IPS DF 19.7 (cell line): ENCODE data around the gene MDH1B.
"Not testable (repeated sequence)": the region's sequence is repeated elsewhere in the genome, so short reads cannot be mapped to it uniquely, and the experiment has no call there.

Experiments
- DNase-seq: peaks from one replicate; pipeline ENCODE4 v3.0.0-alpha.2; 2013; ENCODE audit warnings: low read depth, low spot score

Gene MDH1B

DNA sequence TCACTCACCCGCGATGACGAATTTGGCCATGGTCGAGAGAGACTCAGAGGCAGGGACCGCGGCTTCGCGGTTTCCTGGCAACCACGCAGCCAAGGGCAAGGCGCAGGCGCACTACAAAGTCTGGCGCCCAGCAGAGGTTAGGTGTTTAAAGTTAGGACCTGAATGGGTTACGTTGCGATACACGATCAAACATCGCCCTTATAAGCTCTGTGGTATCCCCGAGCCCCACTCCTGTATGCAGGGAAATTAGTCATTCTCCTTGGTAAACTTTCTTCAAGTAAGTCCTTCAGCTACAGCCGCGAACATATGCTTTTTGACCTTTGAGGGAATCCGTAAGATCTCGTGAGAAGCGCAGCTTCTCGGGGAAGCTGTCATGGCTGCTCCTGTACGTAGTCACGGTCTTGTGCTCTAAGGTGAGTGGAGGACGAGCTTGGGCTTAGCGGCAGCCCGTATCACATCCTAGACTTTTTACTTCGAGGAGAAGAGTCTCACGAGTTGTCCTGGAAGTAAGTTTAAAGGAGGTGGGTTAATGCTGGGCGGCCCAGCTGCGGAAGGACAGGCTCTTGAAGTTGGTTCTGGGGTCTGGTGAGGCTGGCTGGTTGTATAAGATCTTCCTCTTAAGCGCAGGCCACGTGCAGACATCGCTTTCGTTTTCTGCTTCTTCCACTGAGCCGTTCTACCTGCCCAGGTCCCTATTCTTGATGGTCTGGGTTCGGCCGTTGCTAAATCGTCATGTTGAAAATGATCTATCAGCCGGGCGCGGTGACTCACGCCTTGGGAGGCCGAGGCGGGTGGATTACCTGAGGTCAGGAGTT lies at the start of gene MDH1B, which contains the start of gene FASTKD2:
Gene MDH1B, minus strand, starts transcription at position 87 of the 815 bp plus-strand sequence. Its CDS starts 57 bp downstream, at position 30.
Gene FASTKD2, plus strand, starts transcription at position 365 of the 815 bp plus-strand sequence. CDS start 1,088 bp downstream, outside the sequence.
- DNase-seq, result peak; percentile 70

DNA sequence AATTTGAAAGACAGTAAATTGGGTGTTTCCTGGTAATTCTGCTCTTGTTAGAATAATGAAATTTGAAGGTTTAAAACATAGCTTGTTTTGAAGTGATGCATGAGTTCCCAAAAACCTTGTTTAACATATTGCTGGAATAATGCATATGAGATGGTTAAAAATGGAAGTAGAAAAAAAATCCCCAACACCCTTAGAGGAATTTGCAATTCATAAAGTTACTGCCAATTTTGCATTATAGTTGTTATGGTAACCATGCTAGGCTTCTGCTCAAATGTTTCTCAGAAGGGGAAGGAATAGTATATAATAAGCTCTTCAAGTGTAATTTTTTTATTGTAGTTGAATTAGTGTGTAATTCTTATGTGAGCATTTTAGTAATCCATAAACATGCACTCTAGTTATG lies 49.4 kb upstream of the MDH1B start:
- DNase-seq, result no peak

DNA sequence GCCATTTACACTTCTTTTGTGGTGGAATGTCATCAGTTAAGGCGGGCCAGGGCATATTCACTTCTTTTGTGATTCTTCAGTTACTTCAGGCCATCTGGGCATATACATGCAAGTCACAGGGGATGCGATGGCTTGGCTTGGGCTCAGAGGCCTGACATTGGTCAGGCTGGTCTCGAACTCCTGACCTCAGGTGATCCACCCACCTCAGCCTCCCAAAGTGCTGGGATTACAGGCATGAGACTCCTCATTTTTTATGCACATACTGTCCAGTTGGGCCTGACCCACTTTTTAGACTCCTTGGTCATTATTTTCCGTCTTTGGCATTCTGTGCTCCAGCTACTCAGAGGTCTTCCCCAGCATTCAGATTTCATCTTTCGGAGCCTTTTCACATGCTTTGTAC lies 47.3 kb upstream of the MDH1B start:
- not testable (repeated sequence) for DNase-seq

DNA sequence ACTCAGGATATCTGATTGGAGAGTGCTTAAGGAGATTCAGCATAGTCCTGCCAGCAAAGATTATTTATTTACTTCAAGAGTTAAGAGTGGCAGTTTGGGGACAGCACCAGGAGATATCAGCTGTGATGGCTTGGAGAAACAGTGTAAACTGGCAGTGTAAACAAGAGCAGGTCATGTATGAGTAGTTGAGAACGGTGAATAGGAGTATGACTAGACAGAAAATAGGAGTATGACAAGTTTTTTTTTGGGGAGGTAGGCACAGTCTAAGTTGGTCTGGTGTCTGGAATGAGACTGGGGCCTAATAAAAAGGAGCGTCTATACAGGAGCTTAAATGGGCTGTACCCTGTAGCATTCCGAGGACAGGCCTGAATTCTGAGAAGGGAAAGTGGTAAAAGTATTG lies 42.5 kb upstream of the MDH1B start:
- DNase-seq, result not testable (repeated sequence)

DNA sequence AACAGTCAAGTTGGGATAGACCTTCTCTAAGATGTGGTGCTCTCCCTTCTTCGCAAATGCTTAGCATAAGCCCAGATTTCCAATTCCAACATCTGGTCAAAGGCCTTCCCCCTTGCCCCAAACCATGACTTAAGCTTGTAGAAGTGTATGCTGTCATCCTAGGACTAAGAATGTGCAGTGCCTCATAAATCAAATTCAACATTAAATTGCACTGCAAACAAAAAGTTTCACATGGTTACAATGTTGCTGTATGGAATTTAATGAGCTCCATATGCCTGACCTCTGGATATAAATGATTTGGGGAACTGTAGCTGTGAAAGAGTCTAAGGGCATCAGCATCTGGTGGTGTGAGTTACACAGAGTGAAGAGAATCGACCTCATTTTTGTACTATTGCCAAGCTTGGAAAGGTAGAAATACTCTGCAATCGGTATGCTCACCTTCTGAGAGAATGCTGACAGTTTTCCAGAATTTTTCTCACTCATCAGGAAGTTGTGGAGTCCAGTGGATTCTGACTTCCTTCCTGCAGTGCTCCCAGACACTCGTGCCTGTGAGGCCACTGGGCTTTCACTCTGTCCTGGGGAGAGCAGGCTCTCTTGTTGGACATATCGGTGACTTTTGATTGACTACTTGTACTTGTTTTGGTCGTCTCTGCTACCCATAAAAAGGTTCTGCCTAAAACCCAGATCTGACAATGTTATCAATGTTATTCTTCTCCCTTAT lies 40.9 kb upstream of the MDH1B start:
- no peak for DNase-seq

DNA sequence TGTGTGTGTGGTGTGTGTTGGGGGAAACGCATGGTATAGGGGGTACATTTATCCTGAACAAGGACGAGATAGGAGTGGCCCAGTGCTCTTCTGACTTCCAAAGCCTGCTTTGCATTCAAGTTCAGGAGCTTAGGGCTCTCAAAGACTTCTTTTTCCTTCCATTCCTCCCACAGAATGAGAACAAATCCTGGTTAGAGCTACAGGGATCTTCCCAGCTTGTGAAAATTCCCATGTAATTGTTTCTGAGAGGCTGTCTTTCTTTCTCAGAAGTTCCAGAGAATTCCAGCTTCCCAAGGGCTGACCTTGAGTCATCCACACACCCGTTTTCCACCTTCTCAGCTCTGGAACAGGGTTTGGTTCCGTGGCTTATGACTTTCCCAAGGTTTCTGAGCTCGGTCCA lies 39.2 kb upstream of the MDH1B start:
- no peak for DNase-seq

DNA sequence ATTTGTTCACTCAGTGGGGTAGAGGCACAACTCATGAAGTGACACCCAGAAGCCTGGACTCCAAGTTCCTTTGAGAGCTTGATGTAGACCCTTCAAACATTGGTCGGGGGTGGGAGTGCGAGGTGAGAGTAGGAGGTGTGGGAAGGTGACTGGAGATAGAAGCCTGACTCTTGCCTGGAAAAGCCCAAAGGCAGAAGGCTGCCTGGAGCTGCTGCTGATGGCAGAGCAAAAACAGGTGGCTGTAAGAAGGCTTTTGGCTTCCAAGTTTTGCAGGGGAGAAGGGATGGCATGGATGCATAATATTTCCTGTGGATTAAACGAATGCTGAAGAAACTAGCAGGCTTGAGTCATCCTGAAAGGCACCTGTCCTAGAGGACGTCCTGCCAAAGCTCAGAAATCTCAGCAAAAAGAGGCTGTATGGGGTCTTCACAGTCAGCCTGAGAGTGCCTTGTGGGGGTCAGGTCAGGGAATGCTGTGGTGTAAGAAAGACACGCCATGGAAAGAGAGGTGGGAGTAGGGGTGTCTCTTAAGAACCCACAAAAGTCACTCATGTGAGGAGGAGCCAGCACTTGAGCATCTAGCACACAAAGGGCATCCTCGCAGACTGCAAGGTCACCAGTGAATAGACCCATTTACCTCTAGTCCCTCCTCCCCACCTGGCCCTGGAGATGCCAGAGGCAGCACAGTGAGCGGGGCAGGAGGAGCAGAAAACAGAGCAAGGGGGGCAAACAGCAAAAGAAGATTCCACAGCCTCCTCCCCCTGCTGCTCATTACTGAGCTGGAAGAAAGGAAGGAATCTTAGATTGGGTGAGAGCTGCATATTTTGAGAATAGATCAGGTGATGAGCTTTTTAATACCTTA lies 37.8 kb upstream of the MDH1B start:
- no peak for DNase-seq

DNA sequence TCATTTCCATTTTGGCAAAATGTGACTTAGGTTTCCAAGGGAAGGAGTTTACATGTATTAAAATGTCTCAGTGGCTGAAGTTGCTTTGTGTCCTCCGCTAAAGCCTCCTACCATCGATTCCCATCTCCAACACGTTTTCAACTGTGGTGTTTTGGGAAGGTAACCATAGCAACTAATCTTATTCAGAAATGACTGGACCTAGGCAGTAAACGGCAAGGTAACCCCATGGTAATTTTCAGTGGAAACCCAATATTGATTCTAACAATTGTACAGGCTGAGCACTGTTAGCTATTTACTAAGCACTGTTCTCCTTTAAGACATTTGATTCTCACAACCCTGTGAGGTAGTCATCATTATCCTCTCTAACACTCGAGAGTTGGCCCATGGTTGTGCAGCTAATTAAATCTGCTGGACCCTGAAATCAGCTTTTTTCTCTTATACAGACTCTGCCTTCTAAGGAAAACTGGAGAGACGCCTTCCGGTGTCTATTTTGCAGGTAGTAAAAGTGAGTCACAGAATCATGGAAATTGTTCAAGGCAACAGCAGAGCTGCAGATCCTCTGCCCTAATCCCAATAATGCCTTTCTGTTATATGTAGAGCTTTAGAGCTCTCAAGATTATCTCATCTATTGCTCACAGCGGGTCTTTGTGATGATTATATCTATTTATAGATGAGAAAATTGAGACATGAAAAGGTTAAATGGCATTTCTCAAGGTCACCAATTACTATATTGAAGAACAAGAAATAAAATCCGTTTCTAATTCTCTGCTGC lies 36.5 kb upstream of the MDH1B start:
- no peak for DNase-seq

DNA sequence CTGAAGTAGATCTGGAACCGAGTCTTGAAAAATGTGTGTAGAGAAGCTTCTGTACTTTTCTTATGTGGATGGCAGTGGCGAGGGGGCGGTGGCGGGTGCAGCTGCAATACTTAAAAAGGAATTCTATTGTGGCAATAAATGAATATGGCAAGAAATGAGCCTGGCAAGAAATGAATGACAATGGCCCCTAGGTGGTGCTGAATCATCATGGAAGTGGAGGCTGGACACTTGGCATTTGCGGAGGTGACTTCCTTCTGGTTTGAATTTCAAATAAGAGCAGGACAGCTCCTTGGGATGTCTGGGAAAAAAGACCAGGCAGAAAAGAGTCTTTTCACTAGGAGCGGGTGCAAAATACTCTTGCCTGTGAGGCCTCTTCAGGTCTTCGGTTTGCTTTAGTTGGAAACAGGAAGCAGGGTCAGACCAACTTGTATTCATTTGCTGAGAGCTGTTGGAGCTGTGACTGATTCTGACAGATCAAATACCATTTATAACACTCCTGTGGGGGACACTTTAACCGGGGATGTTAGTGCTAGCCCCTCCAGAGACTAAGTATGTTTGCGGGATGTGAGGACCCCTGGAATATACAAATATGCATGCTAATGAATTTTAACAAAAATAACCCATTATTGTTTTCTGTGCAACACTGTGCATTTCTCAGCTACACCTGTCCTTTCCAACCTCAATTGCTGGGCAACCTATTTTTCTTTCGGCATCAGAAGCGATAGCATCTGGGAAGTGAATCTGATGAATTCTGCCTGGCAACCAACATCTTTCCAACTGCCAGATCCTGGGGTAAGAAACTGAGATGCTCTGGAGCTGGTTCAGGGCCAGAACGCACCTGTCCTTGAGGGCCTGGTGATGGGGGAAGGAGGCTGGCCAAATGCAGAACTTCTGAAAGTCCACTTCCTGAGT lies 35.6 kb upstream of the MDH1B start:
- DNase-seq, result peak; percentile 70

DNA sequence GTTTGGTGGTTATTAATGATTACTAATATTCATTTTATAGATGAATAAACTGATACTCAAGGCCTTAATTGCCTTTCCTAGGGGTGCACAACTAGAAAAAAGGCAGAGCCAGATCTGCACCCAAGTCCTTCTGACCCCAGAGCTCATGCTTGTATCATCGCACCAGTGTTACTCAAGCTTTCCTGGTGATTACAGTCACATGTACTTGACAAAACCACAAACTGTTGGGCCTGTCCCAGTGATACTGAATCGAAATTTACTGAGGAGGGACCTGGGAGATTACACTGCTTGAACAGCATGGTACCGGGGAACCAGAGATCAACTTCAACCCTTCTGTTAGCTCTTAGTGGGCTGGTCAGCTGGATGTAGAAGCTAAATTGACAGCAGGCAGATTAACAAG lies 34.0 kb upstream of the MDH1B start:
- no peak for DNase-seq

DNA sequence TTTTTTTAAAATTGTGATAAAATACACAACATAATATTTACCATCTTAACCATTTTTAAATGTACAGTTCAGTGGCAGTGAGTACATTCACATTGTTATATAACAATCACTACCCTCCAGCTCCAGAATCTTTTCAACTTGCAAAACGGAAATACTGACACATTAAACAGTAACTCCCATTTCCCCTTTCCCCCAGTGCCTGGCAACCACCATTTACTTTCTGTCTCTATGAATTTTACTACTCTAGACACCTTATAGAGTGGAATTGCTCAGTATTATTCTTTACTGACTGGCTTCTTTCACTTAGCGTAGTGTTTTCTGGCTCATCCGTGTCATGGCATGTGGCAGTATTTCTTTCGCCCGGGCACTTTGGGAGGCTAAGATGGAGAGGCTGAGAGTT lies 32.9 kb upstream of the MDH1B start:
- DNase-seq, result no peak

DNA sequence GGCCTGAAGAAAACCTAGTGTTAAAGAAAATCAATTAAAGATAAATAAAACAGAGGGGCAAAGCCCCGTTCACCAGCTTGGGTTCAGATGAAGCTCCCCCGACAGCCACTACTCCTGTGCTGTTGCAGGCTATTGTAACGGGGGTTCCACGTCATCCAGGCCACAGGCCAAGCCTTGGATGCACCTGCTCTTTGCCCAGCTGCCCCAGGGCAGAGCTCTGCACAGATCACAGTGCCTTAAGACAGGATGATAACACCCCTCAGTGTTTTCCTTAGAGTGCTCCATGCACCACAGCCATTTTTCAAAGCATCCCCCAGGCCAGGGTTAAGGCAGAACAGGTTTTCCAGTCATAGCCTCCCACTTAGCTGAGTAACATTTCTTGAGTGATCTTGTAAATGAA lies 32.2 kb upstream of the MDH1B start:
- DNase-seq, result no peak

DNA sequence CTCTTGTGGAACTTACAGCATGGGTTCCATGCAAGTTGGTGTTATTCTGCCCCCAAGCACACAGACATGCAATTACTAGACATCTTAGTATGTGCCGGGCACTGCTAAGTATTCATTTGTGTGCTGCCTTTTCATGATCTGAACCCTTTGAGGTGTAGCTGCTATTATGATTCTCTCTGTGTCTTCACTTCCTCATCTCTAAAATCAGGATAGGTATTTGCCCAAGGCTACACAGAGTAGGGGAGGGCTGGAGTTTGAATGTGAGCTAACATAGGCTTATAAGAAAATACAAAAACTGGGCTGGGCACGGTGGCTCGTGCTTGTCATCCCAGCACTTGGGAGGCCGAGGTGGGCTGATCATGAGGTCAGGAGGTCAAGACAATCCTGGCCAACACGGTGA lies 27.5 kb upstream of the MDH1B start:
- DNase-seq, result no peak

DNA sequence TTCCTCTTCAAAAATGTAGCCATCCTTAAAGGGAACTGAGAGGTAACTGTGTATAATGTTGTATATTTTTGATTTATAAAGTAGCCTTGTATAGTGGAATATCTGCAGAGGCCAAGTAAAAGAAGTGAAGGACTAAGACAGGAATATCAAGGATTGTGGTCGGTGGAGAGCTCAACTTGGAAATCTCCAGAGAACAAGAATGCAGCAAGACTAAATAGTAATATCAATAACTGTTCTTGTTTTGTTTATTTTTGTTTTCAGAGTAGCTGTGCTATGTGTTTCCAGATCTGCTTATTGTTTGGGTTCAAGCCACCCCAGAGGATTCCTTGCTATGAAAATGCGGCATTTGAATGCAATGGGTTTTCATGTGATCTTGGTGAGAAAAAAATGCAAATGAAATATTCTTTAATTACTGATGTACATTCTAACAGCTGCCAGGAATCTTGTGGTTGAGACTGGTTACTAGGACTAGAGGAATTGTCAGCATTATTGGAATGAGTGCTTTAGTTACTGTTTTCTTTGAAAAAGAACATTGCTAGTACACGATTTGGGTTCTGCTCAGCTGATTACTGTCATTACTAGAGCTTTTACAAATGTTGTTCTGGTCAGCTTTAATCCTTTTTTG lies 25.3 kb upstream of the MDH1B start:
- no peak for DNase-seq

DNA sequence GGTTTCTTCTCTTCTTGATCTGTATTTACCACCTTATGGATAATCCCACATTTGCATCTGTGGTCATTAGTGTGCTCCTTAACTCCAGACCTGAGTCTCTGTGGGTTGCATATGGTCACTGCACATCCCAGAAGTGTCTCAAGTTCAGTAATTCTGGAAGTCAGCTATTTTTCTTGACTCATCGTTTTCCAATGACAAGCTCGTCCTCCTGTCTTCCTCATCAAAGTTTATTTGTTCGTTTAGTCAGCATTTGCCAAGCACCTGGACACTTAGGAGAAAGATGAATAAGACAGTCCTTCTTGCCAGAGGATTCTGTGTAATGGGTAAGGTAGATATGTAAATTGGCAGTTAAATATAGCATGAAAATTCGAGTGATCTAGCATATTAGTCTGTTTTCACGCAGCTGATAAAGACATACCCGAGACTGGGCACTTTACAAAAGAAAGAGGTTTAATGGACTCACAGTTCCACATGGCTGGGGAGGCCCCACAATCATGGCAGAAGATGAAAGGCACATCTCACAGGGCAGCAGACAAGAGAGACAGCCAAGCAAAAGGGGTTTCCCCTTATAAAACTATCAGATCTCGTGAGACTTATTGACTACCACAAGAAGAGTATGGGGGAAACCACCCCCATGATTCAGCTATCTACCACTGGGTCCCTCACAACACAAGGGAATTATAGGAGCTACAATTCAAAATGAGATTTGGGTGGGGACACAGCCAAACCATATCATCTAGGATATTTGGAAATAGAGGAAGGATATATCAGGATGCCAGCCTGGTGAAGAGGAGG lies 19.6 kb upstream of the MDH1B start:
- DNase-seq, result no peak

DNA sequence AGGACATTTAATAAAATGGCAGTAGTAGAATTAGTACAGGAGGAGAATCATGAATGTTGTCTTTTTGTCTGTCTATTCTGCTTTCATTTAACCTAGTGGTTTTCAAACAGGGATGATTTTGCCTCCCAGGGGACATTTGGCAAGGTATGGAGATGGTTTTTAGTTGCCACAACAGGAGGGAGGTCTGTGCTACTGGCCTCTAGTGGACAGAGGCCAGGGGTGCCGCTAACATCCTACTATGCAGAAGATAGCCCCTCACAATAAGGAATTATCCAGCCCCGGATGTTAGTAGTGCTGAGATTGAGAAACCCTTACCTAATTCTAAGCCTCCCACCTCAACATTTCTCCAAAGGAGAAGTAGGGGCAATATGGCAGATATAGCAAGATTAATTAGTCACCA lies 18.6 kb upstream of the MDH1B start:
- no peak for DNase-seq

DNA sequence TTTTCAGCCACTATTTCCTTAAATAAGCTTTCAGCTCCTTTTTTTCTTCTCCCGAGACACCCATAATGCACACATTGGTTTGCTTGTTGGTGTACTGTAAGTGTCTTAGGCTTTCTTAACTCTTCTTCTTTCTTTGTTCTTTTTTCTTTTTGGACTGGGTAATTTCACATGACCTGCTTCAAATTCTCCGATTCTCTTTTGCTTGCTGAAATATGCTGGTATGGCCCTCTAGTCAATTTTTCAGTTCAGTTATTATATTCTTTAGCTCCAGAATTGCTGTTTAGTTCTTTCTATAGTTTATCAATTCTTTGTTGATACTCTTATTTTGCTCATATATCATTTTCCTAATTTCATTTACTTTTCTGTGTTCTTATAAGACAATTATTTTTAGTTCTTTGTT lies 15.5 kb upstream of the MDH1B start:
- DNase-seq, result no peak

DNA sequence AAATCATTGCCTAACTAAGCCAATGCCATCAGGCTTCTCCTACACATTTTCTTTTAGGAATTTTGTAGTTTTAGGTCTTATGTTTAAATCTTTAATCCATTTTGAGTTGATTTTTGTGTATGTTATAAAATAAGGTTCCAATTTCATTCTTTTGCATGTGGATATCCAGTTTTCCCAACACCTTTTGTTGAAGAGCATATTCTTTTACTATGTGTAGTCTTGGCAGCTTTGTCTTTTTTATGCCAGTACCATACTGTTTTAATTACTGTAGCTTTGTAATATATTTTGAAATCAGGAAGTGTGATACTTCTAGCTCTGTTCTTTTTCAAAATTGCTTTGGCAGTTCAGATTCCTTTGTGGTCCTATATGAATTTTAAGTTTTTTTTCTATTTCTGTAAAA lies 11.3 kb upstream of the MDH1B start:
- no peak for DNase-seq

DNA sequence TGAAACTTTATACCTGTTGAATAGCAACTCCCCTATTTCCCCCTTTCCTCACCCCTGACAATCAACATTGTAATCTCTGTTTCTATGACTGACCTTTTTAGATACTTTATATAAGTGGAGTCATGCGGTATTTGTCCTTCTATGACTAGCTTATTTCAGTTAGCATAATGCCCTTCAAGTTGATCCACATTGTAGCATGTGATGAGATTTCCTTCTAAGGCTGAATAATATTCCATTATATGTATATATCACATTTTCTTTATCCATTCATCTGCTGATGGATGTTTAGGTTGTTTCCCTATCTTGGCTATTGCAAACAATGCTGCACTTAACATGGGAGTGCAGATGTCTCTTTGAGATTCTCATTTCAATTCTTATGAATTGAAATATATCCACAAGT lies 9.7 kb upstream of the MDH1B start:
- DNase-seq, result no peak
